HEK293 (cell line): ENCODE measurements around the gene CD276.

Experiments used
- CTCF ChIP-seq: fragments of 450-650 bp; formaldehyde crosslinking; IDR thresholded peaks from 2 replicates; pipeline ENCODE4 v1.5.1; 2016; ENCODE audit warnings: missing biosample characterization, missing genetic modification characterization
- REST ChIP-seq: fragments of 450-650 bp; formaldehyde crosslinking; IDR thresholded peaks from 2 replicates; pipeline ENCODE4 v1.5.1; 2016; ENCODE audit warnings: missing biosample characterization, missing genetic modification characterization
- ZBTB10 ChIP-seq: fragments of 450-650 bp; formaldehyde crosslinking; IDR thresholded peaks from 2 replicates; pipeline ENCODE4 v1.5.1; 2016; ENCODE audit warnings: missing biosample characterization, missing genetic modification characterization
- ZNF324 ChIP-seq: fragments of 450-650 bp; formaldehyde crosslinking; IDR thresholded peaks from 2 replicates; pipeline ENCODE4 v1.5.1; 2016; ENCODE audit warnings: missing biosample characterization, missing genetic modification characterization
- ZNF639 ChIP-seq: fragments of 450-650 bp; formaldehyde crosslinking; IDR thresholded peaks from 2 replicates; pipeline ENCODE4 v1.5.1; 2016; ENCODE audit warnings: missing biosample characterization, missing genetic modification characterization

- TF ChIP-seq CTCF, result no peak
- no peak for TF ChIP-seq ZNF324 (tag by site-specific recombination)
- no peak for TF ChIP-seq REST (tag by site-specific recombination)
- no peak for TF ChIP-seq ZBTB10 (tag by site-specific recombination)
- no peak for TF ChIP-seq ZNF639
Observed at GRCh38 chr15:73709686-73710085, 25.5 kb downstream of the CD276 start.
